ENCODE results near the gene OR4D2. TPM values are rescaled to one million over a fixed set of nuclear protein-coding genes. Genes with fewer than 3 reads are reported as not detected.
"Not testable (repeated sequence)": the region's sequence is repeated elsewhere in the genome, so short reads cannot be mapped to it uniquely, and the experiment has no call there.

OR4D2 gene
- total RNA-seq, 1 donor from 2014 or later, result not detected

DNA sequence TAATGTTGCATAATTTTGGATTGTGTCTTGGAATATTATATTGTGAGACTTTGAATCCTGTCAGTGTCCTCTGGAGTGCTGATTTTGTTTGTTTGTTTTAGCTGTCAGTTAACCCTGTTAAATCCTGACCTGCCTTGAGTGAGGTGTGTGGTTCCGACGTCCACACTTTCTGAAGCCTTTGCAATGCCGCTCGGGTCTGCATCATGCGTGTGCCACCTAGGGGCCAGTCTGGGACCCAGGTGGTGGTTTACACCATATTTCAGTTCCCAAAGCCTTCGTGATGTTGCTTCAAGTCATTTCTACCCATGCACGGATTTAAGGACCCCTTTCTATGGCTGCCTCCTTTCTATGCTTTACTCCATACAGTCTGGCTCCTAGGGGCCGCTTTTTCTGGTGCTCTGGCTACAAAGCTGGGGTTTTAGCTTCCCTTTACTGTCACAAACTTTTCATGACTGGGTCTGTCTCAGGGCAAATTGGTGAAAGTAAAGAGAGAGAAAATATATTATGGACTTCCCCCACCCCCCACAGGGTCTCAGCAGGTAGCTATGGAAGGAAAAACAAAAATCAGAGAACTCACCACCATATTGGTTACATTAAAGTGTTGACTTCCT, 30.0 kb upstream of the OR4D2 start:
- no peaks in the 10 kb centered on the region for H4K20me1 ChIP-seq (ENCODE audit: insufficient read depth, low read length)
- no peak overlapping the region for H3K4me2 ChIP-seq (ENCODE audit: low read length)
- H2AFZ ChIP-seq (ENCODE audit: low read depth, low read length), result no peak overlapping the region
- no peaks in the 10 kb centered on the region for H3K79me2 ChIP-seq (ENCODE audit: insufficient read depth, low read length)
- H3K4me3 ChIP-seq (ENCODE audit: insufficient read depth, low read depth, low read length), result no peak overlapping the region
- Mint-ChIP-seq H3K9me3 (ENCODE audit: unreplicated experiment) (peaks cover 4% of the 10 kb centered on the region), H3K4me1 (ENCODE audit: low read depth, unreplicated experiment) (no peaks in the 10 kb centered on the region), H3K36me3 (ENCODE audit: low read depth, unreplicated experiment) (no peaks in the 10 kb centered on the region), H3K27ac (ENCODE audit: unreplicated experiment) (no peak overlapping the region), H3K27me3 (ENCODE audit: low read depth, unreplicated experiment) (peaks cover 52% of the 10 kb centered on the region), H3K4me3 (ENCODE audit: unreplicated experiment) (no peak overlapping the region)
- H3K27ac ChIP-seq (ENCODE audit: low read depth, low read length), result no peak overlapping the region
- H3K36me3 ChIP-seq (ENCODE audit: insufficient read depth, low read length), result no peaks in the 10 kb centered on the region
- H3K9ac ChIP-seq (ENCODE audit: low read length), result no peak overlapping the region
- FAIRE-seq (no peak), DNase-seq (ENCODE audit: low read depth) (no peak)
- TF ChIP-seq, protein P1, sequence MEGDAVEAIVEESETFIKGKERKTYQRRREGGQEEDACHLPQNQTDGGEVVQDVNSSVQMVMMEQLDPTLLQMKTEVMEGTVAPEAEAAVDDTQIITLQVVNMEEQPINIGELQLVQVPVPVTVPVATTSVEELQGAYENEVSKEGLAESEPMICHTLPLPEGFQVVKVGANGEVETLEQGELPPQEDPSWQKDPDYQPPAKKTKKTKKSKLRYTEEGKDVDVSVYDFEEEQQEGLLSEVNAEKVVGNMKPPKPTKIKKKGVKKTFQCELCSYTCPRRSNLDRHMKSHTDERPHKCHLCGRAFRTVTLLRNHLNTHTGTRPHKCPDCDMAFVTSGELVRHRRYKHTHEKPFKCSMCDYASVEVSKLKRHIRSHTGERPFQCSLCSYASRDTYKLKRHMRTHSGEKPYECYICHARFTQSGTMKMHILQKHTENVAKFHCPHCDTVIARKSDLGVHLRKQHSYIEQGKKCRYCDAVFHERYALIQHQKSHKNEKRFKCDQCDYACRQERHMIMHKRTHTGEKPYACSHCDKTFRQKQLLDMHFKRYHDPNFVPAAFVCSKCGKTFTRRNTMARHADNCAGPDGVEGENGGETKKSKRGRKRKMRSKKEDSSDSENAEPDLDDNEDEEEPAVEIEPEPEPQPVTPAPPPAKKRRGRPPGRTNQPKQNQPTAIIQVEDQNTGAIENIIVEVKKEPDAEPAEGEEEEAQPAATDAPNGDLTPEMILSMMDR (IDR thresholded peaks at IDR 0.05; ENCODE audit: insufficient read depth, low read depth, low read length), result peak; percentile 23
- TF ChIP-seq EZH2 (IDR thresholded peaks at IDR 0.05; ENCODE audit: insufficient read depth, low read length), result no peak
- peaks cover 16% of the 10 kb centered on the region for H3K27me3 ChIP-seq (ENCODE audit: insufficient read depth, low read length)
- no peaks in the 10 kb centered on the region for H3K9me3 ChIP-seq (ENCODE audit: insufficient read depth, low read depth, low read length)
- H3K4me1 ChIP-seq (ENCODE audit: insufficient read depth, low read length), result no peaks in the 10 kb centered on the region

DNA sequence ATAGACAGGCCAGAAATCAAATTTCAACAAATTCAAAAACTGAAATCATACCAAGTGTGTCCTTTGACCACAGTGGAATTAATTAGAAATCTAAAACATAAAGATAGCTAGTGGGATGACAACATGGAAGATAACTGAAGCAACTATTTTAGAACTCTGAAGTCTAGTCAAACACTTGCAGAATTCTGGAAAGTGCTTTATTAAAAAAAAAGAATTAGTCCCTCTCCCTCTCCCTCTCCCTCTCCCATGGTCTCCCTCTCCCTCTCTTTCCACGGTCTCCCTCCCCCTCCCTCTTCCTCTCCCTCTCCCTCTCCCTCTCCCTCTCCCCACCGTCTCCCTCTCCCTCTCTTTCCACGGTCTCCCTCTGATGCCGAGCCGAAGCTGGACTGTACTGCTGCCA, 25.3 kb upstream of the OR4D2 start:
- TF ChIP-seq EZH2 (IDR thresholded peaks at IDR 0.05; ENCODE audit: insufficient read depth, low read length), result no peak
- TF ChIP-seq, protein P1 (IDR thresholded peaks at IDR 0.05; ENCODE audit: insufficient read depth, low read depth, low read length), result no peak
- DNase-seq (ENCODE audit: low read depth), result no peak
- Mint-ChIP-seq H3K36me3 (ENCODE audit: low read depth, unreplicated experiment) (no peaks in the 10 kb centered on the region), H3K4me3 (ENCODE audit: unreplicated experiment) (no peak overlapping the region), H3K9me3 (ENCODE audit: unreplicated experiment) (peaks cover 13% of the 10 kb centered on the region), H3K27me3 (ENCODE audit: low read depth, unreplicated experiment) (peaks cover 20% of the 10 kb centered on the region), H3K4me1 (ENCODE audit: low read depth, unreplicated experiment) (no peaks in the 10 kb centered on the region), H3K27ac (ENCODE audit: unreplicated experiment) (no peak overlapping the region)
- Histone ChIP-seq H3K9ac (ENCODE audit: low read length) (no peak overlapping the region), H3K4me1 (ENCODE audit: insufficient read depth, low read length) (no peaks in the 10 kb centered on the region), H3K4me2 (ENCODE audit: low read length) (no peak overlapping the region), H2AFZ (ENCODE audit: low read depth, low read length) (no peak overlapping the region), H3K27ac (ENCODE audit: low read depth, low read length) (no peak overlapping the region), H3K79me2 (ENCODE audit: insufficient read depth, low read length) (no peaks in the 10 kb centered on the region), H3K27me3 (ENCODE audit: insufficient read depth, low read length) (peaks cover 4% of the 10 kb centered on the region), H3K9me3 (ENCODE audit: insufficient read depth, low read depth, low read length) (no peaks in the 10 kb centered on the region), H3K36me3 (ENCODE audit: insufficient read depth, low read length) (no peaks in the 10 kb centered on the region), H4K20me1 (ENCODE audit: insufficient read depth, low read length) (no peaks in the 10 kb centered on the region), H3K4me3 (ENCODE audit: insufficient read depth, low read depth, low read length) (no peak overlapping the region)
- no peak for FAIRE-seq

DNA sequence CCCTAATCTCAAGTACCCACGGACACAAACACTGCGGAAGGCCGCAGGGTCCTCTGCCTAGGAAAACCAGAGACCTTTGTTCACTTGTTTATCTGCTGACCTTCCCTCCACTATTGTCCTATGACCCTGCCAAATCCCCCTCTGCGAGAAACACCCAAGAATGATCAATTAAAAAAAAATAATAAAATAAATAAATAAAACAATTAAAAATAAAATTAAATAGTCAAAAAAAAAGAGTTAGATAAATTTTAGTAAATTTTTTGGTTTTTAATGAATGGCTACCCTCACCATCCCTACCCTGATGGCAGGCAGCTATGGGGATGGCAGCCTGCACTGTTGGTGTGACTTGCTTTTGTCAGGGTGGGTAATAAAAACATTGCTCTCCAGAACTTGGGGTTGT, 23.4 kb upstream of the OR4D2 start:
- H3K4me2 ChIP-seq (ENCODE audit: low read length); H3K4me3 ChIP-seq (ENCODE audit: insufficient read depth, low read depth, low read length); H3K9me3 ChIP-seq (ENCODE audit: insufficient read depth, low read depth, low read length); H3K27ac Mint-ChIP-seq (ENCODE audit: unreplicated experiment); H3K36me3 Mint-ChIP-seq (ENCODE audit: low read depth, unreplicated experiment); H3K4me1 Mint-ChIP-seq (ENCODE audit: low read depth, unreplicated experiment); H3K4me1 ChIP-seq (ENCODE audit: insufficient read depth, low read length); FAIRE-seq; H3K79me2 ChIP-seq (ENCODE audit: insufficient read depth, low read length); H3K27me3 ChIP-seq (ENCODE audit: insufficient read depth, low read length); H3K9ac ChIP-seq (ENCODE audit: low read length); DNase-seq (ENCODE audit: low read depth); H2AFZ ChIP-seq (ENCODE audit: low read depth, low read length); H3K36me3 ChIP-seq (ENCODE audit: insufficient read depth, low read length); H3K4me3 Mint-ChIP-seq (ENCODE audit: unreplicated experiment); H4K20me1 ChIP-seq (ENCODE audit: insufficient read depth, low read length); H3K27ac ChIP-seq (ENCODE audit: low read depth, low read length): not testable (repeated sequence)
- Mint-ChIP-seq H3K9me3 (ENCODE audit: unreplicated experiment) (peaks cover 13% of the 10 kb centered on the region), H3K27me3 (ENCODE audit: low read depth, unreplicated experiment) (peaks cover 16% of the 10 kb centered on the region)

Data from astrocyte (in vitro differentiated cells and primary cell).